Measurements from ENCODE around the gene SLC25A5. TPM values are rescaled to one million over a fixed set of nuclear protein-coding genes. Genes with fewer than 3 reads are reported as not detected.

The SLC25A5 gene
- total RNA-seq, 4 donors from 2014 or later, result 427 to 606 (median 480) TPM

DNA sequence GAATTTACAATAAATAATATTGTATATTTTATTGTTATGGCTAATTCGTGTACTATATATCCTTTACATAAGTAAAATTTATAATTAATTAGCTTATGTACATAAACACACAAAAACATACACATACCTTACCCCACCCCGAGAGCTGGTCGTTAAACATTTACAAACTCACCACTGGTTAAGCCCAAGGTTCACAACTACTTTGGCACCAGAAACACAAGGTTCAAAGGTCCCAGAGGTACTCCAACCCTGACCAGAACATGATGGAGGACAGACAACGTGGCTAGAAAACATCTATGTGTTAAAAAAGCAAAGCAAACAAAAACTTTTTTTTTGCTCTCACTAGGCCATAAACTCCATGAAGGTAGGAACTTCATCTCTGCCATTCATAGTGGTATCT lies 37.7 kb downstream of the SLC25A5 start:
- no peak for DNase-seq
- intact Hi-C loops (cut with DNase I), result no loop called here
- Histone ChIP-seq H3K4me3 (no peak overlapping the region), H3K4me1 (peaks cover 8 to 37% (median 12%) of the 10 kb centered on the region in 3 donors), H3K27me3 (no peaks in the 10 kb centered on the region), H3K27ac (no peak overlapping the region), H3K36me3 (no peaks in the 10 kb centered on the region), H3K9me3 (no peaks in the 10 kb centered on the region)
- TF ChIP-seq, protein P1, sequence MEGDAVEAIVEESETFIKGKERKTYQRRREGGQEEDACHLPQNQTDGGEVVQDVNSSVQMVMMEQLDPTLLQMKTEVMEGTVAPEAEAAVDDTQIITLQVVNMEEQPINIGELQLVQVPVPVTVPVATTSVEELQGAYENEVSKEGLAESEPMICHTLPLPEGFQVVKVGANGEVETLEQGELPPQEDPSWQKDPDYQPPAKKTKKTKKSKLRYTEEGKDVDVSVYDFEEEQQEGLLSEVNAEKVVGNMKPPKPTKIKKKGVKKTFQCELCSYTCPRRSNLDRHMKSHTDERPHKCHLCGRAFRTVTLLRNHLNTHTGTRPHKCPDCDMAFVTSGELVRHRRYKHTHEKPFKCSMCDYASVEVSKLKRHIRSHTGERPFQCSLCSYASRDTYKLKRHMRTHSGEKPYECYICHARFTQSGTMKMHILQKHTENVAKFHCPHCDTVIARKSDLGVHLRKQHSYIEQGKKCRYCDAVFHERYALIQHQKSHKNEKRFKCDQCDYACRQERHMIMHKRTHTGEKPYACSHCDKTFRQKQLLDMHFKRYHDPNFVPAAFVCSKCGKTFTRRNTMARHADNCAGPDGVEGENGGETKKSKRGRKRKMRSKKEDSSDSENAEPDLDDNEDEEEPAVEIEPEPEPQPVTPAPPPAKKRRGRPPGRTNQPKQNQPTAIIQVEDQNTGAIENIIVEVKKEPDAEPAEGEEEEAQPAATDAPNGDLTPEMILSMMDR (IDR thresholded peaks at IDR 0.05), result no peak
- TF ChIP-seq POLR2A (IDR thresholded peaks at IDR 0.05), result no peak
- WGBS, 2 donors, result 60 to 68% methylated on average over 4 of the region's 4 CpGs

DNA sequence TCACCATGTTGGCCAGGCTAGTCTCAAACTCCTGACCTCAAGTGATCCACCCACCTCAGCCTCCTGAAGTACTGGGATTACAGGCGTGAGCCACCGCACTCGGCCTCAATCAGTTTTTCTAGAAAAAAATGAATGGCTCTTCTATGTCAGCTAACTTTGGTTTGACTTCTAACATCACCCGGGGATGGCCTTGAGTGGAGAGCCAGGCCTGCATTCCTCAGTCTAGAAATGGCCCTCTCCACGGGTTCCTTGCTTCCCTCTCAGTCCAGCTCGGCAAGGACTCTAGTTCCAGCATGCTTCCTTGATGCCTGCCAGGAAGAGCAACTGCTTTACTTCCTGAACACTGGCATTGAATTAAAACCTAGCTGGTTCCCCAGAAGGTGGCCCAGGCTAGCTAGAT lies 39.0 kb downstream of the SLC25A5 start:
- DNase-seq, result no peak
- Histone ChIP-seq H3K27ac (peak overlapping the region in 3 of 4 donors; percentile 58 to 64 (median 62)), H3K27me3 (no peaks in the 10 kb centered on the region), H3K4me1 (peaks cover 8 to 27% (median 10%) of the 10 kb centered on the region in 3 donors), H3K4me3 (no peak overlapping the region), H3K9me3 (no peaks in the 10 kb centered on the region), H3K36me3 (no peaks in the 10 kb centered on the region)
- intact Hi-C loops (cut with DNase I), result no loop called here
- TF ChIP-seq, protein P1 (IDR thresholded peaks at IDR 0.05), result no peak
- no peak for TF ChIP-seq POLR2A (IDR thresholded peaks at IDR 0.05)
- WGBS, 2 donors, result 64% methylated on average over 6 of the region's 6 CpGs; no CpG with 5 or more reads in 1 of the 2 donors

- TF ChIP-seq POLR2A (IDR thresholded peaks at IDR 0.05), result no peak
- TF ChIP-seq, protein P1 (IDR thresholded peaks at IDR 0.05), result peak in 5 of 6 experiments; percentile 58 to 83 (median 69)
- Histone ChIP-seq H3K36me3 (no peaks in the 10 kb centered on the region), H3K9me3 (no peaks in the 10 kb centered on the region), H3K27ac (no peak overlapping the region), H3K4me3 (no peak overlapping the region), H3K4me1 (peaks cover 0 to 5% (median 4%) of the 10 kb centered on the region in 3 donors), H3K27me3 (no peaks in the 10 kb centered on the region)
- no peak for DNase-seq
- intact Hi-C loops (cut with DNase I), result no loop called here
- 49% methylated on average over 8 of the region's 14 CpGs; no CpG with 5 or more reads in 1 of the 2 donors for WGBS, 2 donors
These were observed 44.0 kb downstream of the SLC25A5 start for GRCh38 chrX:119512146-119512800.

DNA sequence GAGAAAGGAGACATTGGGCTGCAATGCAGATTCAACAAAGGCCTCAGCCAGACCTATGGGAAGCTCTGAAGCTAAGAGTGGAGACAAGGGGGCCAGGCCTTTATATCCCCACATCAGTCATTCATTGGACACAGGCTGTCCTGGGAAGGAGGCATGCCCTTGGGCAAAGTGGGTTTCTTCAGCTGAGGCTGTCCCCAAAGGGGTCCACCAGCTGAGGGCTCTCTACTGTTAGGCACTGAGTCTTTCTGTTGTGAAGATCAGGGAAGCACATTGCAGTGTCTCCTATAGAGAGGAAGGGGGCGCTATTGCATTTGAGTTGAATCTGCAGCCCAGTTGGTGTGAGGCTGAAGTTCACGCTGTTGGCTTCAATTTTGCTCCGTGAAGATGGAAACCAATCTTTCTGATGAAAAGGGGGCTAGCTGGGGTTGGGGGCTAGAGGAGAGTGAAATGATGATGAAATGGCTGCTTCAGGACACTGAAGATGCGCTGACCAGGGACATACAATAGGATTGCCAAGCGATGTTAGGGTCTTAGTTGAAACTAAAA lies 48.0 kb downstream of the SLC25A5 start:
- TF ChIP-seq POLR2A (IDR thresholded peaks at IDR 0.05), result no peak
- TF ChIP-seq, protein P1 (IDR thresholded peaks at IDR 0.05), result peak; percentile 28 to 83 (median 74)
- H3K4me3 ChIP-seq, result no peak overlapping the region
- intact Hi-C loops (cut with DNase I), result no loop called here
- no peak for DNase-seq
- no peaks in the 10 kb centered on the region for H3K9me3 ChIP-seq
- no peak overlapping the region for H3K27ac ChIP-seq
- H3K4me1 ChIP-seq, result peaks cover 0 to 5% (median 4%) of the 10 kb centered on the region in 3 donors
- no peaks in the 10 kb centered on the region for H3K36me3 ChIP-seq
- WGBS, 2 donors, result 30 to 34% methylated on average over 4 to 5 of the region's 5 CpGs
- H3K27me3 ChIP-seq, result no peaks in the 10 kb centered on the region

DNA sequence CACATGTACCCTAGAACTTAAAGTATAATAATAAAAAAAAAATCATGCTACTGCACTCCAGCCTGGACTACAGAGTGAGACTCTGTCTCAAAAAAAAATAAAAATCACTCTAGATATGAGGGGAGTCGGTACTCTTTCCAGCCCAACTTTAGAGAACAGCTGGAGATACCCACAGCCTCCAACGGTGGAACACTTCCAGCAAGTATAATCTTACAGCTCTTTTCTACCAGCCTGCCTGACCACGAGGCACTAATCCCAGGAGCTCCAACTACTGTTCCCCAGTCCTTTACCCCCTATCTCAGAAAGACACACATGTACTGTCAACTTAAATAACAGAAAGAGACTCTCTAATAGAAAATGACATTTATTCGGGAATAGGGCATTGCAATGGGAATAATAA lies 50.1 kb downstream of the SLC25A5 start:
- H3K36me3 ChIP-seq, result no peaks in the 10 kb centered on the region
- 48 to 61% methylated on average over 4 of the region's 4 CpGs for WGBS, 2 donors
- DNase-seq, result no peak
- H3K4me3 ChIP-seq, result no peak overlapping the region
- TF ChIP-seq POLR2A (IDR thresholded peaks at IDR 0.05), result no peak
- TF ChIP-seq, protein P1 (IDR thresholded peaks at IDR 0.05), result no peak
- H3K27me3 ChIP-seq, result no peaks in the 10 kb centered on the region
- intact Hi-C loops (cut with DNase I), result no loop called here
- H3K27ac ChIP-seq, result no peak overlapping the region
- no peaks in the 10 kb centered on the region for H3K4me1 ChIP-seq
- no peaks in the 10 kb centered on the region for H3K9me3 ChIP-seq
